ENCODE data around the gene LGMN. TPM values are rescaled to one million over a fixed set of nuclear protein-coding genes. Genes with fewer than 3 reads are reported as not detected.

The LGMN gene
- total RNA-seq, 1 donor from 2014 or later, result 158 TPM

DNA sequence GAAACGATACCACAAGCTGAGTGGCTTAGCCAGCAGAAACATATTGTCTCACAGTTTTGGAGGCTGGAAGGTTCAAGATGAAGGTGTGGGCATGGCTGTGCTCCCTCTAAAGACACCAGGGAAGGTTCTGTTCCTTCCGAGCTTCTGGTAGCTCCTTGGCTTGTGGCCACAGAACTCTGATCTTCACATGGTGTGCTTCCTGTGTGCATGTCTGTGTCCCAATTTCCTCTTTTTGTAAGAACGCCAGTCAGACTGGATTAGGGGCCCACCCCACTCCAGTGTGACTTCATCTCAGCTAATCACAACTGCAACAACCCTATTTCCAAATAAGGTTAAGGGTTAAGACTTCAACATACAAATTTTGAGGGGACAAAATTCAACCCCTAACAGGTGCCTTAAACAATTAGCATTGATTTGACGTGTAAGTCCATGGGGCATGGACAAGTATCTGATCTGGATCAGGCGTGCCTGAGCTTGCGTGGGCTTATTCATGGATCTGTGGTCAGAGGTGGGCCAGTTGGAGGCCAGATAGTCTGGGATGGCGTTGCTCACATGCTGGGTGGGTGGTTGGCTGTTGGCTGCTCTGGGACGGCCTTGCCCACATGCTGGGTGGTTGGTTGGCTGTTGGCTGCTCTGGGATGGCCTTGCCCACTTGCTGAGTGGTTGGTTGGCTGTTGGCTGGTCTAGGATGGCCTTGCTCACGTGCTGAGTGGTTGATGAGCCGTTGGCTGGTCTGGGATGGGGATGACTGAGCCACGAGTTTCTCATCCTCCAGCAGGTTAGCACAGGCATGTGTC, 88.5 kb downstream of the LGMN start:
- H3K27me3 ChIP-seq (ENCODE audit: low read depth), result no peaks in the 10 kb centered on the region
- peak overlapping the region; percentile 80 for H3K27ac ChIP-seq
- DNase-seq, result peak; percentile 74
- H3K9me3 ChIP-seq, result no peaks in the 10 kb centered on the region
- no peak overlapping the region for H3K4me3 ChIP-seq
- TF ChIP-seq, protein P1, sequence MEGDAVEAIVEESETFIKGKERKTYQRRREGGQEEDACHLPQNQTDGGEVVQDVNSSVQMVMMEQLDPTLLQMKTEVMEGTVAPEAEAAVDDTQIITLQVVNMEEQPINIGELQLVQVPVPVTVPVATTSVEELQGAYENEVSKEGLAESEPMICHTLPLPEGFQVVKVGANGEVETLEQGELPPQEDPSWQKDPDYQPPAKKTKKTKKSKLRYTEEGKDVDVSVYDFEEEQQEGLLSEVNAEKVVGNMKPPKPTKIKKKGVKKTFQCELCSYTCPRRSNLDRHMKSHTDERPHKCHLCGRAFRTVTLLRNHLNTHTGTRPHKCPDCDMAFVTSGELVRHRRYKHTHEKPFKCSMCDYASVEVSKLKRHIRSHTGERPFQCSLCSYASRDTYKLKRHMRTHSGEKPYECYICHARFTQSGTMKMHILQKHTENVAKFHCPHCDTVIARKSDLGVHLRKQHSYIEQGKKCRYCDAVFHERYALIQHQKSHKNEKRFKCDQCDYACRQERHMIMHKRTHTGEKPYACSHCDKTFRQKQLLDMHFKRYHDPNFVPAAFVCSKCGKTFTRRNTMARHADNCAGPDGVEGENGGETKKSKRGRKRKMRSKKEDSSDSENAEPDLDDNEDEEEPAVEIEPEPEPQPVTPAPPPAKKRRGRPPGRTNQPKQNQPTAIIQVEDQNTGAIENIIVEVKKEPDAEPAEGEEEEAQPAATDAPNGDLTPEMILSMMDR (IDR thresholded peaks at IDR 0.05), result no peak
- H3K36me3 ChIP-seq, result peaks cover 54% of the 10 kb centered on the region
- ATAC-seq, result peak; percentile 69 to 75
- intact Hi-C loops (cut with DNase I), result no loop called here
- peaks cover 62% of the 10 kb centered on the region for H3K4me1 ChIP-seq

DNA sequence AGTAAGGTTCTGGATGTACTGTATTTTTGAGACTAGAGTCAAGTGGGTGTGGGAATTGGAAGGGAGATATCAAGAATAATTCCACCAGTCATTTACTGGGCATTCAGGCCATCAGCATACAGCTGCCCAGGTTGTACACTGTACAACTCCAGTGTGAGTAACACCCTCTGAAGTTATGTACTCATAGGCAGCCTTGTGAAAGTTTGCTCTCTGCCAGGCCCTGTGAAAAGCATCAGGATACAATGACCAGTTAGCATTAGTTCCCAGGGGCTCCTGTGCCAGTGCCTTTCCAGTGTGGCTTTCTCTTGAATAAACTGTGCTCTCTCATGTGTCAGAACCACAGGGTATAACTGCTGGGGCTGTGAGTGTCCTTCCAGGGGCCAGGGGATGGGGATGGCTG, 89.7 kb downstream of the LGMN start:
- H3K4me3 ChIP-seq, result no peak overlapping the region
- peak overlapping the region; percentile 80 for H3K27ac ChIP-seq
- peaks cover 62% of the 10 kb centered on the region for H3K4me1 ChIP-seq
- intact Hi-C loops (cut with DNase I), result no loop called here
- no peak for DNase-seq
- no peaks in the 10 kb centered on the region for H3K27me3 ChIP-seq (ENCODE audit: low read depth)
- ATAC-seq, result no peak
- H3K9me3 ChIP-seq, result no peaks in the 10 kb centered on the region
- TF ChIP-seq, protein P1 (IDR thresholded peaks at IDR 0.05), result no peak
- H3K36me3 ChIP-seq, result peaks cover 50% of the 10 kb centered on the region

DNA sequence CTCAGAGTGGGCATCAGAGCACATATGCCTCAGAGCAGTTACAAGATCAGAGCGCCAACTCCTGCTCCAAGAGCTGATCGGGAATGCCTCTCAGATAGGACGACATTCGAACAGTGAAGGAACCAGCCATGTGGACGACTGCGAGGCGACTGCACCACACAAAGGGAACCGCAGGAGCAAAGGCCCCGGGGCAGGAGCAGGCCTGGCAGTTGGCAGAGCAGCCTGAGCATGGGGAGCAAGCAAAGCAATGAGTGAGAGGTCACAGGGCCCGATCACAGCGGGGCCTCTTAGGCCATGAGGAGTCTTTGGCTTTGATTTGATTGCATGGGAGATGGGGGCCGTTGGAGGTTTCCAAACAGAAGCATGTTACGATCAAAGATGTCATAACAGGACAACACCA, 90.3 kb downstream of the LGMN start:
- peaks cover 62% of the 10 kb centered on the region for H3K4me1 ChIP-seq
- DNase-seq, result no peak
- TF ChIP-seq, protein P1 (IDR thresholded peaks at IDR 0.05), result no peak

DNA sequence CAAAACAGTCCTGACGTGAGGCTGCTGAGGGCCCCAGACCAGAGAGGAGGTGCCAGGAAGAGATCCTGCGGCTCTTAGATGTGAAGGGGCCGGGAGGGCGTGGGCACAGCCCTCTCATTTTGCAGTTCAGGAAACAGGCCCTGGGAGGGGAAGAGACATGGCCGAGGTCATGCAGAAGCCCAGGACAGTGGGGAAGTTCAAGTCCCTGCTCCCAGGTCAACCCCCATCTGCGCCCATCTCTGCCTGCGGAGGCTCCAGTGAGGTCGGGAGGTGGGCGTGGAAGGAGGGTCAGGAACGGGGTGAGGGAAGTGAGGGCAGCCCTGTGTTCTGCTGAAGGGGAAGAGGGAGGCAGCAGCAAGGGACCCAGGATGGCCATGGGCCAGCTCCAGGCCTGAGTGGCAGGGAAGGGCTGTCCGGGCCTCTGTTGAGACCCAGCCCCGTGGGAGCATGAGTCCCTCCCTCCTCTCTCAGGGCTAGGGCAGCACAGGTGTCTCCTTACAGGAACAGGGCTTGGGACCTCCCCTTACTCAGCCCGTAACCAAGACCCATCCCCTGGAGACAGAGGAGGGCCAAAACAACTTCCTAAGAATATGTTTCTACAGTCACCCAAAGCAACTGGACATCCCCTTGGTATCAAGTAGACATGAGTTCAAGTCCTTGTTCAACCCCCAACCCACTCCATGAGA, 90.8 kb downstream of the LGMN start:
- Histone ChIP-seq H3K4me3 (no peak overlapping the region), H3K36me3 (peaks cover 50% of the 10 kb centered on the region), H3K27ac (peak overlapping the region; percentile 80), H3K27me3 (ENCODE audit: low read depth) (no peaks in the 10 kb centered on the region), H3K4me1 (peaks cover 62% of the 10 kb centered on the region), H3K9me3 (no peaks in the 10 kb centered on the region)
- DNase-seq (peak; percentile 88), ATAC-seq (peak; percentile 66 to 78)
- TF ChIP-seq, protein P1 (IDR thresholded peaks at IDR 0.05), result no peak
- intact Hi-C loops (cut with DNase I), result no loop called here

More for the DNA sequence above, 90.3 kb downstream of the LGMN start:
- peaks cover 50% of the 10 kb centered on the region for H3K36me3 ChIP-seq
- H3K27ac ChIP-seq, result peak overlapping the region; percentile 80
- no peak overlapping the region for H3K4me3 ChIP-seq
- H3K9me3 ChIP-seq, result no peaks in the 10 kb centered on the region
- H3K27me3 ChIP-seq (ENCODE audit: low read depth), result no peaks in the 10 kb centered on the region
- ATAC-seq, result no peak
- intact Hi-C loops (cut with DNase I), result no loop called here

DNA sequence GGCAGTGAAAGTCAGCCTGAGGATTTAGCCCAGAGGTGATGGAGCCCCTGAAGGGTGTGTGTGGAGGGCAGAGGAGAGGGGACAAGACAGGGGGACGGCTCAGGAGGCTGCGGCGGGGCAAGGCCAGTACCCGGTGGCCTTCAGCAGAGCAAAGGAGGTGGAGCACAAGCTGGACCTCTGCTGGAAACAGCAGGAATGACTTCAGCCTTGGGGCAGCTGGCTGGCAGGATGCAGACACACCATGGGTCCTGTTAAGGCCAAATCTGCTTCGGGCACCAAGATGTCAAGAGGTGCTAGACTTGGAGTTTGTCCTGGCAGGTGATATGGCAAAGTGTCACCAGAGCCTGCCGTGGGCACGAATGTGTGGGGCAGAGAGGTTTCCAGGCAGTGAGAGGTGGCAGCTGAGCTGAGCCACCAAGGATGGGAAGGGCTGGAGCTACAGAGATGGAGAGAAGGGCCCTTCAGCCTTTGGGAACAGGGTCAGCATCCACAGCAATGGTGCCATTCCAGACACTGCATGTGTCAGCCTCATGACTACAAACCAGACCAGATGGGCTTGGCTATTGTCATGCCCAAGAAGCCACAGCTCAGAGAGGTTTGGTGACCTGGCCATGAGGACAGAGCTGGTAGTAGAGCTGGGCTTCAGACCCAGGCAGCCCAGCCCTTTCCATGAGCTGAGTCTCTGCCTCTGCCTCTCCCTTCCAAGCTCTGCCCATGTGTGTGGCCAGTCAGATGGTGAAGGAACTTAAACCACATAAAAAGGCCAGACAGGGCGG, 91.9 kb downstream of the LGMN start:
- Histone ChIP-seq H3K4me3 (peak overlapping the region; percentile 58), H3K36me3 (peaks cover 47% of the 10 kb centered on the region), H3K27me3 (ENCODE audit: low read depth) (no peaks in the 10 kb centered on the region), H3K27ac (peak overlapping the region; percentile 80), H3K9me3 (no peaks in the 10 kb centered on the region), H3K4me1 (peaks cover 55% of the 10 kb centered on the region)
- ATAC-seq (peak in 1 of 2 donors; percentile 6), DNase-seq (no peak)
- intact Hi-C loops (cut with DNase I), result no loop called here
- TF ChIP-seq, protein P1 (IDR thresholded peaks at IDR 0.05), result no peak

All from lower lobe of right lung (tissue), 2 donors.